GM12875 (cell line): ENCODE measurements around the gene METTL27.
"Not testable (repeated sequence)": the region's sequence is repeated elsewhere in the genome, so short reads cannot be mapped to it uniquely, and the experiment has no call there.

ENCODE experiments used
- H3K4me3 ChIP-seq: one replicate; pipeline ENCODE4 v1.5.1; 2011; ENCODE audit warnings: low read depth, low read length, control low read depth
- CTCF ChIP-seq: IDR thresholded peaks from 2 replicates; pipeline ENCODE4 v1.5.1; 2011; ENCODE audit warnings: low read depth, mild to moderate bottlenecking, control low read depth, inconsistent platforms, low read length, moderate library complexity, borderline replicate concordance; ENCODE audit not compliant: insufficient read depth

METTL27 gene

GRCh38 chr7:73885433-73885974, 43.2 kb upstream of the METTL27 start:
- no peak for TF ChIP-seq CTCF
- no peak overlapping the region for H3K4me3 ChIP-seq

- not testable (repeated sequence) for H3K4me3 ChIP-seq
Observed at GRCh38 chr7:73884867-73885422, 42.6 kb upstream of the METTL27 start.

GRCh38 chr7:73882047-73882402, 39.7 kb upstream of the METTL27 start:
- no peak for TF ChIP-seq CTCF
- H3K4me3 ChIP-seq, result no peak overlapping the region

GRCh38 chr7:73881352-73882046, 39.2 kb upstream of the METTL27 start:
- no peak for TF ChIP-seq CTCF

GRCh38 chr7:73880755-73881328, 38.5 kb upstream of the METTL27 start:
- no peak for TF ChIP-seq CTCF
- H3K4me3 ChIP-seq, result no peak overlapping the region

More at GRCh38 chr7:73881352-73882046, 39.2 kb upstream of the METTL27 start:
- H3K4me3 ChIP-seq, result no peak overlapping the region

- no peak overlapping the region for H3K4me3 ChIP-seq
- no peak for TF ChIP-seq CTCF
Observed at GRCh38 chr7:73879977-73880681, 37.8 kb upstream of the METTL27 start.

GRCh38 chr7:73876973-73877372, 34.7 kb upstream of the METTL27 start:
- no peak for TF ChIP-seq CTCF
- no peak overlapping the region for H3K4me3 ChIP-seq
